HT1080 (cell line): Measurements from ENCODE around the gene TRABD2B. TPM values are rescaled to one million over a fixed set of nuclear protein-coding genes. Genes with fewer than 3 reads are reported as not detected.

Experiments
- DNase-seq: peaks from one replicate; pipeline ENCODE4 v3.0.0-alpha.2; 2015; ENCODE audit warnings: low read depth
- total RNA-seq: library from RNA; depleted of rRNA; stranded (reverse); fragments of >200 nt; shearing (Covaris generic); gene quantifications from 2 replicates; pipeline ENCODE4 v1.2.3, GENCODE V29; 2014

TRABD2B gene
- total RNA-seq, 1 experiment from 2014 or later = not detected

GRCh38 chr1:47837056-47837830 lies 159.9 kb downstream of the TRABD2B start:
- DNase-seq = no peak

DNA sequence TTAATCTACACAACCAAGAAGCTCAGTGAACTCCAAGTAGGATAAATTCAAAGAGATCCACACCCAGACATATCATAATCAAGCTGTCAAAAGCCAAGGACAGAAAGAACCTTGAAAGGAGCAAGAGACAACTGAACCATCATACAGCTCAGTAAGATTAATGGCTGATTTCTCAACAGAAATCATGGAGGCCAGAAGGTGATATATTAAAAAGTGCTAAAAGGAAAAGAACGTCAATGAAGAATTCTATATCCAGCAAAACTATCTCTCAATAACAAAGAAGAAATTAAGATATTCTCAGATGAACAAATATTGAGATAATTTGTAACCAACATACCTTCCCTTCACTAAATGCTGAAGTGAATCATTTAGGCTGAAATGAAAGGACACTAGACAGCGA lies 161.8 kb downstream of the TRABD2B start:
- DNase-seq = no peak

- DNase-seq = no peak
Observed at GRCh38 chr1:47834326-47834725, 162.9 kb downstream of the TRABD2B start.

- no peak for DNase-seq
Observed at GRCh38 chr1:47830641-47831333, 166.4 kb downstream of the TRABD2B start.

GRCh38 chr1:47830021-47830420 lies 167.2 kb downstream of the TRABD2B start:
- DNase-seq = no peak

GRCh38 chr1:47828978-47829377 lies 168.2 kb downstream of the TRABD2B start:
- no peak for DNase-seq

- no peak for DNase-seq
Observed at GRCh38 chr1:47827109-47827508, 170.1 kb downstream of the TRABD2B start.

DNA sequence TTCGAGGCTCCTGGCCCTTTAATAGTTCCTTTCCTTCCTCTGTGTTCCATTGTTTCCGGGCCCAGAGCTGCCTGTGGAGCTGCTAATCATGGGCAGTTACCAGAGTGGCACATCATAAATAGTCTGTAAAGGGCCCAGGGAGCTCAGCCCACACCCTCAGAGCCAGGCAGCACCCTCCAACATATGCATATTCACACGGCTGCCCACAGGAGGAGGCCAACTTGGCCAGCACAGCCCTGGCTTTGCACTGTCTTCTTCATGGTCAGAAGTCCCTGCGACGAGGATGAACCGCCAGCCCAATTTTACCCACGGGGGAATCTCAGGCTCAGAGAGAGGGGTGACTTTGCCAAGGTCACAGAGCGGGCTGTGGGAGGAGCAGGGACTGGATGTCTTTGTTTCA lies 172.5 kb downstream of the TRABD2B start:
- no peak for DNase-seq

GRCh38 chr1:47824297-47824696 lies 172.9 kb downstream of the TRABD2B start:
- DNase-seq = no peak

GRCh38 chr1:47823040-47823808 lies 174.0 kb downstream of the TRABD2B start:
- no peak for DNase-seq

GRCh38 chr1:47821760-47822159 lies 175.4 kb downstream of the TRABD2B start:
- no peak for DNase-seq

DNA sequence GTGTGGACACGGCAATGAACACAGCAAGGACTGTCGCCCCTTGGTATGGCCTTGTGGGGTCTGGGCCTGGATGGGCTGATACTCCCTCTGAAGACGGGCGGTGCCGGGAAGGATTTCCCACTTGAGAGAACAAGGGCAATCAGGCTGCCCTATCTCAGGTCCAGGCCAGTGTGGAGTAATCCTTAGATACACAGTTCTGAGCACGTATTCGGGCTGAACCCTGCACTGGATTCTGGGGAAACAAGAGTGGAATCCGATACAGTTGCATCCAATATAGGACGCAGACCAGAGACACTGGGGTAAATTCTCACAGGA lies 177.7 kb downstream of the TRABD2B start:
- no peak for DNase-seq

DNA sequence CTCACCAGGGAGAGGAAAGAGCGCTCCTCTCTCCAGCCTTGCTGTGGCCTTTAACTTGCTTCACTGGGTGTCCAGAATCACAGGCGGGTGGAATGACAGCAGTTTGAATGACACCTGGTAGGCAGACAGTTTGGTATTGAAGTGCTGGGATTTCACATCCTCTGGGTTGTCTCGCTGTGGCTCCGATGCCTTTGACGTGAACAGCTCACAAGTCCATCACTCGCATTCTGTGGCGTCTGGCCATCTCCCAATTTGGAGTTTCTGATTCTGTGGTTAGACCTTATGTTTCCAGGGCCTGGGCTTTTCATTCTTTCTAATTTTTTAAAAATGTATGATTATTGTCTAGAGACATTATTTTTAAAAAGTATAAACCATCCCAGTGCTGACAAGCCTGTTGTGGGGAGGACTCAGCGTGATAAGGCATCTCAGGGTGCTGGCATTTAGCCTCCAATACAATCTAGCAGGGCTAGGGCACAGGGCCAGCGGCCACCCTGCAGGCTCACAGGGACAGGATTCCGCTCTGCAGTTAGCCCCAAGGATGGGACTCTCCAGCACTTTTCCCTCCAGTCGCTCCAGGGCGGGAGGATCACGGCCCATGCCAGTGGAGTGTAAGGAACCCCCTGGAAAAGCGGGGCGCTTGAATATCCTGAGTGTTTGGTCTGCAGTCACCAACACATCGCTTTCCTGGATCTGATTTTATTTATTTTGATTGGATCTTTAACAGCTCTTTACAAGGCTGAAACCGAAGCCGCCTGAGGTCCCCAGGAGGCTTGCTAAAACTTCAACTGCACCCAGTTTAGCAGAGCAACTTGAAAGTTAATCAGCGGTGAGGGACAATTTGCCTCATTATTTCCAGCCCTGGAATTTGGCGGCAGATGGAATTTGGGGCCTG lies 178.3 kb downstream of the TRABD2B start:
- no peak for DNase-seq

GRCh38 chr1:47817861-47818260 lies 179.3 kb downstream of the TRABD2B start:
- no peak for DNase-seq

GRCh38 chr1:47816325-47817071 lies 180.7 kb downstream of the TRABD2B start:
- DNase-seq = no peak

DNA sequence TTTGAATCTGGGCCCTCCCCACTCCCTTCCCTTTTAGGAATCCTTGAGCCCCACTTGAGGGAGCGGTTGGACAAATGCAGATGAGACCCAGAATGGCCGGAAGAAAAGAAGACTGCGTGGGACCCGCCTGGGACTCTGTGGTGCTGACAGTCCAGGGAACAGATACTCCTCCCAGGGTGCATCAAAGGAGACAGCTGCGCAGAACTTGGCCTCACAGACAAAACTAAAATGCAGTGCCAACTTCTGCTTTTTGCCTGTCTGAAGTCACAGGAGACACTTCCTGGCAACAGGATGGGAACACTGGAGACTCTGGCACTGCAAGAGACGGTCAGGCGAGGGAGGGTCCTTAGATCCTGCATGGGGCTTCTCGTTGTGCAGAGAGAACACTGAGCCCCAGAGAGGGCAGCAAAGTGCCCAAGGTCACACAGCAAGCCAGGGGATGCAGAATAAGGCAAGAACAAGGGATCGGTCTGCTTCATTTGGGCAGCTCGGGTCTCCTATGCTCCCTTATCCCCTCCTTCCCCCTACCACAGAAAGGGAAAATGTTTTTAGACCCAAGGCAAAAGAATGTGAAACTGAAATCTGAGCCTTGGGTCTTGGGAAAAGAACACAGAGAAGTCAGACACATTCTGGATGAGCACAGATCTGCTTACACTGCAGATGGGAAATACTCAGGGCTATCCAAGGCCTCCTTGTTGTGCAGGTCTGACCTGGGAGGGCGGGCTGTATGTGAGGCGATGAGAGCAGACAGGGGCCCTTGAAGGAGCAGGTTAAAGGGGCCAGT lies 182.4 kb downstream of the TRABD2B start:
- DNase-seq = no peak

DNA sequence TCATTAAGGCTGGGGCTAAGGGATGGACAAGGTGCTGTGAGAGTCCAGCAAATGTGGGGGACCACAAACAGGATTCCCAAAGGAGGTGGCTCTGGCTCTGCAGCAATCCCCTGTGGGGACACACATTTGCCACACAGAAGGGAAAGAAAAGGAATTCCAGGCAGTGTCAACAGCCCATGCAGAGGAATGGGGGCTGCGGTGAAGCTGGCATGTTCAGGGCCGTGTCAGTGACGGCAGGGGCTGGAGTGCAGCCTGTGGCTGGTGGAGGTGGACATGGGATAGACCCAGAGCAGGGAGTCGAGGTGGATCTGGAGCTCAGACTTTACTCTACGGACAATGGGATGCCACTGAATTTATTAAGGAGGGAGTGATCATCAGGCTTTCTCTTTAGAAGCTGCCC lies 183.2 kb downstream of the TRABD2B start:
- DNase-seq = no peak

DNA sequence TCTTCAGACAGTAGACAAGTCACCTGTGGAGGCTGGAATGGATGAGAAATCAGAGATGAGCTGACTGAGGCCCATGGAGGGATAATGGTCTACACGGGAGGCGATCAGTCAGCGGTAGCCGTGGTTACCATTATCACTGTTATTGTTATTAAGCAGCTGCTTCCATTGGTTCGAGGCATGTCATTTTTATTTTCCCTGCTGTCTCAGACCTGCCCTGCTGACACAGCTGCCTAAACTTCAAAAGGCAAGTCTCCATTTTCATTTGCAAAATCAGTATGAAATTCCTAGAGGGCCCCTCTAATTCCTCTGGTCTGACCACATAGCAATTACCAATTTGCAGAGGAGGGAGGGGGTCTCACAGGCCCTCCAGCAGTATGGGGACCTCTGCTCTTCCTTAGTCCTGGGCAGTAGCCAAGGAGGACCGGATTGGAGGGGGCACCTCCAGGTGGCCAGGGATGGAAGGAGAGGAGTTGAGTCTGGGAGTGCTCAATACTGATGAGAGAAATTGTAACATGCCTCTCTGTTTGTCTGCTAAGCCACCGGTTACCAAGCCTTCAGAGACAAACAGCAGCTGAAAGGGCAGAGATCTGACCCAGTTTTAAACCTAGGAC lies 184.2 kb downstream of the TRABD2B start:
- DNase-seq = no peak

DNA sequence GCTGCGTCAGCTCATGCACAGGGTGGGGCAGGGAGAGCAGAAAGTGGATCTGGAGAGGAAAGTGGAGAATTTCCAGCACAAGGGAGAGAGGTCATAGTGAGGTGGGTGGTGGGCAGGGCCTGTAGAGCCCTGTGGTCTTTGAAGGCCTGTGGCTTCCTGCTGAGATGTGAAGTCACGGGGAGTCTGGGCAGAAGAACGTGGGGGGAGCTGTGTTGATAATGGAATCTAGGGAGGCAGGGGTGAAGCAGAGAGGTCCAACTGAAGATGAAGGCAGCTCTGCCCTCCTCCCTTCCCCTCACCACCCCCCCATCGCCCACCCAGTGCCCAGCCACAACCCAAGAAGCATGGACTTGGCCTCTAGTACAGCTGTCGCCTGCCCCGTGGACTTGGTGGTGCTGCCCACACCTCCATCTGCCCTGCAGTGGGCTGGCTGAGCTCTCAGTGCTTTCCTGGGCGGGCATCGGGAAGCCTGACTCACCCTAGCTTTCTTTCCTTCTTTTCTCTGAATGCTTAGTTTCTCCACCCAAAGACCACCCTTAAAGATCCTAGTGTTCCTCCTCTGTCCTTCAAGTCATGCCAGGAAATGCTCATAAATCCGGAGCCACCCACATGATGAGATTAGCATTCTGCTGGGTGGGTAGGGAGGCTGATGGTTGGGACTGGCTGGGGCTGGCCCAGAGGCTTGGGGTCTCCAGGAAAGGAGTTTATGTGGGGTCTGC lies 186.1 kb downstream of the TRABD2B start:
- DNase-seq = peak; percentile 45
